Ishikawa (cell line): ENCODE results near the gene FADS2.

Experiments used
- CEBPB ChIP-seq: IDR thresholded peaks from 2 replicates; pipeline ENCODE4 v1.6.1; 2012
- EP300 ChIP-seq: IDR thresholded peaks from 2 replicates; pipeline ENCODE4 v1.6.1; 2012; ENCODE audit warnings: borderline replicate concordance
- MAX ChIP-seq: IDR thresholded peaks from 2 replicates; pipeline ENCODE4 v1.6.1; 2012
- NFIC ChIP-seq: IDR thresholded peaks from 2 replicates; pipeline ENCODE4 v1.6.1; 2012
- TAF1 ChIP-seq: IDR thresholded peaks from 2 replicates; pipeline ENCODE4 v1.6.1; 2012; ENCODE audit warnings: low read depth, mild to moderate bottlenecking
- USF1 ChIP-seq: IDR thresholded peaks from 2 replicates; pipeline ENCODE4 v1.6.1; 2012
- YY1 ChIP-seq: IDR thresholded peaks from 2 replicates; pipeline ENCODE4 v1.6.1; 2012; ENCODE audit warnings: low read depth
- TF ChIP-seq, protein P1 (sequence below): IDR thresholded peaks from 2 replicates; pipeline ENCODE4 v1.6.1; 2012; ENCODE audit warnings: low read depth, mild to moderate bottlenecking

GRCh38 chr11:61863548-61864081 lies 35.5 kb downstream of the FADS2 start:
- TF ChIP-seq EP300 (no peak), YY1 (no peak), CEBPB (no peak), NFIC (no peak), TAF1 (no peak), MAX (no peak), USF1 (no peak)
- TF ChIP-seq, protein P1, sequence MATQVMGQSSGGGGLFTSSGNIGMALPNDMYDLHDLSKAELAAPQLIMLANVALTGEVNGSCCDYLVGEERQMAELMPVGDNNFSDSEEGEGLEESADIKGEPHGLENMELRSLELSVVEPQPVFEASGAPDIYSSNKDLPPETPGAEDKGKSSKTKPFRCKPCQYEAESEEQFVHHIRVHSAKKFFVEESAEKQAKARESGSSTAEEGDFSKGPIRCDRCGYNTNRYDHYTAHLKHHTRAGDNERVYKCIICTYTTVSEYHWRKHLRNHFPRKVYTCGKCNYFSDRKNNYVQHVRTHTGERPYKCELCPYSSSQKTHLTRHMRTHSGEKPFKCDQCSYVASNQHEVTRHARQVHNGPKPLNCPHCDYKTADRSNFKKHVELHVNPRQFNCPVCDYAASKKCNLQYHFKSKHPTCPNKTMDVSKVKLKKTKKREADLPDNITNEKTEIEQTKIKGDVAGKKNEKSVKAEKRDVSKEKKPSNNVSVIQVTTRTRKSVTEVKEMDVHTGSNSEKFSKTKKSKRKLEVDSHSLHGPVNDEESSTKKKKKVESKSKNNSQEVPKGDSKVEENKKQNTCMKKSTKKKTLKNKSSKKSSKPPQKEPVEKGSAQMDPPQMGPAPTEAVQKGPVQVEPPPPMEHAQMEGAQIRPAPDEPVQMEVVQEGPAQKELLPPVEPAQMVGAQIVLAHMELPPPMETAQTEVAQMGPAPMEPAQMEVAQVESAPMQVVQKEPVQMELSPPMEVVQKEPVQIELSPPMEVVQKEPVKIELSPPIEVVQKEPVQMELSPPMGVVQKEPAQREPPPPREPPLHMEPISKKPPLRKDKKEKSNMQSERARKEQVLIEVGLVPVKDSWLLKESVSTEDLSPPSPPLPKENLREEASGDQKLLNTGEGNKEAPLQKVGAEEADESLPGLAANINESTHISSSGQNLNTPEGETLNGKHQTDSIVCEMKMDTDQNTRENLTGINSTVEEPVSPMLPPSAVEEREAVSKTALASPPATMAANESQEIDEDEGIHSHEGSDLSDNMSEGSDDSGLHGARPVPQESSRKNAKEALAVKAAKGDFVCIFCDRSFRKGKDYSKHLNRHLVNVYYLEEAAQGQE, result no peak
